H1 (cell line): ENCODE measurements around the gene ITGAV. TPM values are rescaled to one million over a fixed set of nuclear protein-coding genes. Genes with fewer than 3 reads are reported as not detected.

Source experiments
- CTCF ChIA-PET: fragments of 300-600 bp; sonication (Branson Sonifier 250); formaldehyde crosslinking; loops from one replicate; lab custom pipeline; 2021; ENCODE audit not compliant: partially characterized antibody; lab: Charles Lee
- POLR2A ChIA-PET: fragments of 300-600 bp; sonication (Branson Sonifier 250); formaldehyde crosslinking; loops from one replicate; lab custom pipeline; 2021; ENCODE audit warnings: inconsistent platforms; ENCODE audit not compliant: partially characterized antibody; lab: Charles Lee
- DNase-seq, 2 experiments: peaks; one replicate each; pipeline versions ENCODE4 v3.0.0 to v3.0.0-alpha.2; 2010 to 2022; ENCODE audit warnings: low spot score in 2 of 2, low read depth in 1 of 2, mixed read lengths in 1 of 2
- FAIRE-seq: peaks from 2 replicates; lab custom pipeline; 2011; peaks lifted over from hg19 to GRCh38; lab: Jason Lieb, UNC
- H2AFZ ChIP-seq: 2 replicates; pipeline ENCODE4 v1.8.1; 2012; ENCODE audit warnings: low read length, inconsistent platforms
- H2AK5ac ChIP-seq: 2 replicates; pipeline ENCODE4 v1.6.1; 2013; ENCODE audit warnings: low read depth, low read length
- H2BK120ac ChIP-seq: replicated peaks from 2 replicates; pipeline ENCODE3; 2013; ENCODE audit warnings: low read depth, low read length, inconsistent platforms
- H2BK12ac ChIP-seq: 2 replicates; pipeline ENCODE4 v1.6.1; 2013; ENCODE audit warnings: low read depth, low read length
- H2BK15ac ChIP-seq: 2 replicates; pipeline ENCODE4 v1.6.1; 2013; ENCODE audit warnings: low read length
- H2BK20ac ChIP-seq: 2 replicates; pipeline ENCODE4 v1.6.1; 2013; ENCODE audit warnings: low read length
- H2BK5ac ChIP-seq: 2 replicates; pipeline ENCODE4 v1.6.1; 2013; ENCODE audit warnings: low read depth, low read length
- H3K14ac ChIP-seq: 2 replicates; pipeline ENCODE4 v1.6.1; 2013; ENCODE audit warnings: inconsistent platforms; ENCODE audit not compliant: insufficient read length
- H3K18ac ChIP-seq: 2 replicates; pipeline ENCODE4 v1.6.1; 2013; ENCODE audit warnings: low read length; ENCODE audit errors: extremely low read depth
- H3K23ac ChIP-seq: 2 replicates; pipeline ENCODE4 v1.6.1; 2013; ENCODE audit warnings: inconsistent platforms; ENCODE audit not compliant: insufficient read length
- H3K23me2 ChIP-seq: 2 replicates; pipeline ENCODE4 v1.6.1; 2013; ENCODE audit warnings: low read depth, low read length
- H3K27ac ChIP-seq: 2 replicates; pipeline ENCODE4 v1.6.1; 2011; ENCODE audit warnings: low read depth, low read length, inconsistent platforms
- H3K27me3 ChIP-seq, 4 experiments: replicated peaks in 1 of 4; 1 replicate in 1 of 4; 2 replicates in 3 of 4; pipeline versions ENCODE4 v1.6.1 to v1.8.1; 2011 to 2013; ENCODE audit warnings: low read length in 3 of 4, mild to moderate bottlenecking in 3 of 4, inconsistent platforms in 2 of 4, mixed read lengths in 2 of 4, moderate library complexity in 1 of 4; ENCODE audit not compliant: control insufficient read depth in 3 of 4, insufficient read depth in 3 of 4; ENCODE audit errors: extremely low read depth in 1 of 4
- H3K36me3 ChIP-seq, 4 experiments: 2 replicates each; pipeline versions ENCODE4 v1.6.1 to v1.8.1; 2011 to 2013; ENCODE audit warnings: mild to moderate bottlenecking in 4 of 4, low read length in 3 of 4, moderate library complexity in 2 of 4, control low read depth in 1 of 4, inconsistent platforms in 1 of 4; ENCODE audit not compliant: insufficient read depth in 4 of 4, control insufficient read depth in 2 of 4
- H3K4ac ChIP-seq: replicated peaks from 2 replicates; pipeline ENCODE3; 2013; ENCODE audit warnings: low read length, low read depth, mixed read lengths, inconsistent platforms; ENCODE audit not compliant: insufficient read length
- H3K4me1 ChIP-seq, 4 experiments: replicated peaks in 1 of 4; 1 replicate in 1 of 4; 2 replicates in 3 of 4; pipeline versions ENCODE4 v1.6.1 to v1.8.1; 2011 to 2013; ENCODE audit warnings: low read length in 3 of 4, inconsistent platforms in 2 of 4, mixed read lengths in 1 of 4; ENCODE audit not compliant: insufficient read depth in 4 of 4, control insufficient read depth in 3 of 4
- H3K4me2 ChIP-seq, 2 experiments: 2 replicates each; pipeline versions ENCODE4 v1.6.1 to v1.8.1; 2011 to 2013; ENCODE audit warnings: low read depth in 2 of 2, low read length in 2 of 2, control low read depth in 1 of 2, inconsistent platforms in 1 of 2, mild to moderate bottlenecking in 1 of 2; ENCODE audit not compliant: insufficient read depth in 1 of 2
- H3K4me3 ChIP-seq, 4 experiments: fragments of 200-600, 300-600 bp in 1 of 4; sonication (generic), shearing (Covaris generic), sonication (Bioruptor Twin) in 1 of 4; 2 replicates each; pipeline versions ENCODE4 v1.5.1 to v1.8.1; 2011 to 2016; ENCODE audit warnings: low read length in 4 of 4, low read depth in 3 of 4, control low read depth in 2 of 4, inconsistent platforms in 2 of 4, mild to moderate bottlenecking in 2 of 4, mixed read lengths in 1 of 4, moderate library complexity in 1 of 4; ENCODE audit not compliant: insufficient read depth in 2 of 4; ENCODE audit errors: extremely low read depth in 1 of 4
- H3K56ac ChIP-seq: replicated peaks from 2 replicates; pipeline ENCODE3; 2013; ENCODE audit warnings: low read depth, mild to moderate bottlenecking, mixed read lengths, low read length, inconsistent platforms; ENCODE audit not compliant: insufficient read length
- H3K79me1 ChIP-seq: 2 replicates; pipeline ENCODE4 v1.6.1; 2013; ENCODE audit warnings: low read depth, low read length, control low read depth
- H3K79me2 ChIP-seq, 2 experiments: 2 replicates each; pipeline versions ENCODE4 v1.6.1 to v1.8.1; 2012 to 2013; ENCODE audit warnings: low read length in 2 of 2, mild to moderate bottlenecking in 2 of 2, inconsistent platforms in 1 of 2; ENCODE audit not compliant: insufficient read depth in 2 of 2, control insufficient read depth in 1 of 2
- H3K9ac ChIP-seq, 4 experiments: replicated peaks in 1 of 4; 1 replicate in 1 of 4; 2 replicates in 3 of 4; pipeline versions ENCODE4 v1.6.1 to v1.8.1; 2011 to 2013; ENCODE audit warnings: low read depth in 3 of 4, low read length in 3 of 4, control low read depth in 2 of 4, mild to moderate bottlenecking in 2 of 4, moderate library complexity in 2 of 4, inconsistent platforms in 1 of 4; ENCODE audit errors: extremely low read depth in 1 of 4
- H3K9me3 ChIP-seq, 2 experiments: 2 replicates each; pipeline versions ENCODE4 v1.6.1 to v1.8.1; 2012 to 2013; ENCODE audit warnings: mild to moderate bottlenecking in 2 of 2, moderate library complexity in 2 of 2, control low read depth in 1 of 2, inconsistent platforms in 1 of 2, low read depth in 1 of 2, low read length in 1 of 2, mixed read lengths in 1 of 2; ENCODE audit not compliant: insufficient read depth in 2 of 2
- H4K20me1 ChIP-seq, 2 experiments: replicated peaks in 1 of 2; 2 replicates each; pipeline versions ENCODE3 to v1.8.1; 2011 to 2013; ENCODE audit warnings: inconsistent platforms in 2 of 2, low read length in 2 of 2, mild to moderate bottlenecking in 1 of 2; ENCODE audit not compliant: insufficient read depth in 2 of 2, control insufficient read depth in 1 of 2
- H4K5ac ChIP-seq: 2 replicates; pipeline ENCODE4 v1.6.1; 2013; ENCODE audit warnings: low read length, low read depth, mixed read lengths, inconsistent platforms; ENCODE audit not compliant: insufficient read length
- H4K8ac ChIP-seq: 2 replicates; pipeline ENCODE4 v1.8.0; 2013; ENCODE audit warnings: mild to moderate bottlenecking, moderate library complexity, low read length, inconsistent platforms; ENCODE audit not compliant: insufficient read depth; ENCODE audit errors: extremely low read depth
- H4K91ac ChIP-seq: replicated peaks from 2 replicates; pipeline ENCODE3; 2013; ENCODE audit warnings: low read length, mixed read lengths, inconsistent platforms; ENCODE audit not compliant: insufficient read length
- ATF3 ChIP-seq: IDR thresholded peaks from 2 replicates; pipeline ENCODE4 v1.6.1; 2011; ENCODE audit warnings: low read depth, mild to moderate bottlenecking, low read length; ENCODE audit not compliant: insufficient read depth
- BACH1 ChIP-seq: IDR thresholded peaks from 2 replicates; pipeline ENCODE4 v1.6.1; 2012; ENCODE audit warnings: low read length, improper control_type of control experiment
- BCL11A ChIP-seq, 2 experiments: IDR thresholded peaks; one replicate each; pipeline ENCODE4 v1.6.1; 2011; ENCODE audit warnings: low read depth in 2 of 2, low read length in 2 of 2, mild to moderate bottlenecking in 2 of 2
- CBX5 ChIP-seq: fragments of 300-800, 300-1000 bp; sonication (generic); IDR thresholded peaks from 2 replicates; pipeline ENCODE4 v1.7.1; 2016; ENCODE audit warnings: antibody characterized with exemption, low read length, low read depth
- CTCF ChIP-seq, 3 experiments: IDR thresholded peaks; 1 replicate in 2 of 3; 2 replicates in 1 of 3; pipeline versions ENCODE4 v1.5.1 to v1.6.1; 2011; ENCODE audit warnings: low read length in 3 of 3, mild to moderate bottlenecking in 3 of 3, inconsistent platforms in 2 of 3, low read depth in 1 of 3, moderate library complexity in 1 of 3; ENCODE audit not compliant: insufficient read depth in 1 of 3; ENCODE audit errors: control extremely low read depth in 1 of 3
- MAX ChIP-seq: IDR thresholded peaks from 2 replicates; pipeline ENCODE4 v1.6.1; 2012; ENCODE audit warnings: inconsistent platforms
- POLR2AphosphoS5 ChIP-seq: IDR thresholded peaks from 2 replicates; pipeline ENCODE4 v1.6.1; 2011; ENCODE audit warnings: low read depth, low read length
- SIN3A ChIP-seq, 2 experiments: IDR thresholded peaks in 1 of 2; conservative IDR thresholded peaks in 1 of 2; 2 replicates each; pipeline ENCODE4 v1.6.1; 2011 to 2012; ENCODE audit warnings: low read length in 2 of 2, improper control_type of control experiment in 1 of 2, low read depth in 1 of 2, mild to moderate bottlenecking in 1 of 2
- SIX5 ChIP-seq: IDR thresholded peaks from 2 replicates; pipeline ENCODE4 v1.6.1; 2011; ENCODE audit warnings: mild to moderate bottlenecking, low read depth, low read length
- TBP ChIP-seq: IDR thresholded peaks from 2 replicates; pipeline ENCODE4 v1.6.1; 2011; ENCODE audit warnings: low read depth, low read length, improper control_type of control experiment
- TCF12 ChIP-seq: IDR thresholded peaks from 2 replicates; pipeline ENCODE4 v1.6.1; 2011; ENCODE audit warnings: low read depth, mild to moderate bottlenecking, low read length
- WGBS, 2 experiments: shearing (Covaris generic) in 1 of 2; methylation state at CpG; one replicate each; pipeline versions ENCODE4 v1.1.6 to v1.1.7; 2013 to 2015; ENCODE audit warnings: low lambda C conversion rate in 2 of 2, mixed read lengths in 2 of 2, inconsistent platforms in 1 of 2, low coverage in 1 of 2, missing lambda C conversion rate in 1 of 2; ENCODE audit not compliant: insufficient replicate concordance in 2 of 2, insufficient coverage in 1 of 2, insufficient read length in 1 of 2; ENCODE audit errors: extremely low coverage in 1 of 2, missing lambda C conversion rate in 1 of 2; 5-methylcytosine and 5-hydroxymethylcytosine counted together
- polyA plus RNA-seq, 7 experiments: library from polyadenylated mRNA; depleted of rRNA in 3 of 7; stranded (reverse) in 5 of 7; unstranded in 2 of 7; fragments of >200 nt in 5 of 7; fragments of 200-250 nt in 2 of 7; gene quantifications; 1 replicate in 5 of 7; 2 replicates in 1 of 7; 4 replicates in 1 of 7; pipeline versions ENCODE4 v1.2.1 to v1.2.3, GENCODE V29; 2011 to 2013; ENCODE audit warnings: missing spikeins in 2 of 7, mixed read lengths in 2 of 7
- total RNA-seq: library from RNA; stranded (reverse); fragmentation: NEBNext Ultra II Directional; extraction: Animal tissue kit (Norgen Biotek cat#: 25700); gene quantifications from 2 replicates; pipeline ENCODE4 v1.2.1, GENCODE V29; 2021

ITGAV gene
- total and polyA plus RNA-seq, 2 of the 8 experiments (the other 6 are each of a cell fraction or from before 2014, with no cell fraction given) = 11.7 to 42.4 TPM

GRCh38 chr2:186588421-186588820 lies 1.4 kb upstream of the ITGAV start:
- 86% methylated on average over 9 of the region's 9 CpGs; no CpG with 5 or more reads in 1 of the 2 experiments for WGBS, 2 experiments
- H2BK120ac ChIP-seq = no peak overlapping the region
- H3K18ac ChIP-seq = no peak overlapping the region
- H3K9me3 ChIP-seq = no peaks in the 10 kb centered on the region
- H4K20me1 ChIP-seq = no peaks in the 10 kb centered on the region
- FAIRE-seq (no peak), DNase-seq (no peak)
- H3K4me1 ChIP-seq = peaks cover 0 to 4% (median 2%) of the 10 kb centered on the region in 4 experiments; a peak in 4 of 7 replicates
- no peak overlapping the region for H3K14ac ChIP-seq
- ChIA-PET POLR2A (interaction anchor here (0.6 kb wide), 1 partner anchor 45 kb away, joined by 4 read pairs; no protein-coding TSS in a partner anchor), CTCF (interaction anchor here (1.0 to 1.2 kb wide), 2 partner anchors 24 to 30 kb away, joined by 3 read pairs; no protein-coding TSS in a partner anchor)
- no peaks in the 10 kb centered on the region for H3K79me1 ChIP-seq
- H3K4me3 ChIP-seq = no peak overlapping the region
- H3K27ac ChIP-seq = no peak overlapping the region
- no peak overlapping the region for H2AFZ ChIP-seq
- no peak overlapping the region for H3K56ac ChIP-seq
- H4K5ac ChIP-seq = no peak overlapping the region
- no peaks in the 10 kb centered on the region for H3K36me3 ChIP-seq
- H2AK5ac ChIP-seq = no peak overlapping the region
- H2BK20ac ChIP-seq = no peak overlapping the region
- H3K4me2 ChIP-seq = no peak overlapping the region; a peak in 1 of 4 replicates
- no peak overlapping the region for H3K23ac ChIP-seq
- H3K79me2 ChIP-seq = peaks cover 0 to 30% of the 10 kb centered on the region in 2 experiments; a peak in 3 of 4 replicates
- peaks cover 10% of the 10 kb centered on the region for H3K23me2 ChIP-seq
- no peak overlapping the region for H4K8ac ChIP-seq
- H3K9ac ChIP-seq = no peak overlapping the region
- no peak overlapping the region for H4K91ac ChIP-seq
- H3K4ac ChIP-seq = no peak overlapping the region
- no peaks in the 10 kb centered on the region for H3K27me3 ChIP-seq
- no peak overlapping the region for H2BK15ac ChIP-seq
- no peak overlapping the region for H2BK12ac ChIP-seq
- no peak overlapping the region for H2BK5ac ChIP-seq
- no peak for TF ChIP-seq CBX5
- no peak for TF ChIP-seq ATF3
- no peak for TF ChIP-seq CTCF (IDR thresholded peaks at IDR 0.05; ENCODE audit: control extremely low read depth in 1 of 3, insufficient read depth in 1 of 3, low read depth in 1 of 3, low read length in 3 of 3)
- no peak for TF ChIP-seq SIN3A (conservative IDR thresholded peaks at IDR 0.05 in 1 of 2, IDR thresholded peaks at IDR 0.05 in 1 of 2; ENCODE audit: low read depth in 1 of 2, low read length in 2 of 2)
- TF ChIP-seq TCF12 = no peak
- TF ChIP-seq BCL11A (IDR thresholded peaks at IDR 0.05; ENCODE audit: low read depth in 2 of 2, low read length in 2 of 2) = no peak
- TF ChIP-seq SIX5 = no peak
- TF ChIP-seq MAX = no peak
- no peak for TF ChIP-seq TBP
- no peak for TF ChIP-seq POLR2AphosphoS5
- TF ChIP-seq BACH1 = no peak
